HG03378 (cell line): ENCODE data around the gene HSPB7.
"Not testable (repeated sequence)": the region's sequence is repeated elsewhere in the genome, so short reads cannot be mapped to it uniquely, and the experiment has no call there.

Experiments used
- ATAC-seq: cut with Tn5 transposase; IDR thresholded peaks from one replicate; pipeline ENCODE4 v1.9.1; 2021; ENCODE audit warnings: mild to moderate bottlenecking, moderate library complexity; ENCODE audit not compliant: unreplicated experiment

The HSPB7 gene

DNA sequence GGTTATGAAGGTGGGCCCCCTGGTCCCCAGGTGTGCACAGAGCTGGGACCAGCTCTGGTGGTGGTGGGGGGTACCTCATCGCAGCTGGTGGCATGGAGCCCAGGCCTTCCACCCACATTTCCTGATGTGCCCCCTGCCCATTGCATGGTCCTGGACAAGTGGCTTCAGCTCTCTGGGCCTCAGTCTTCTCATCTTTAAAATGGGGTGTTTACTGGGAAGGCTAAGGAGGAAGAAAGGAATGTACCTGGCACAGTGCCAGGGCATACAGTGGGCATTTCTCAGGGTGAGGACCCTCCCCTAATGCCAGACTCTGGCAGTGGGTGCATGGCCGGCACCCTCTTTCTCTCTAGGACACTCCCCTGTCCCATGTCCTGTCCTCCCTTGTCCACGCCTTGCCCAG lies 33.2 kb upstream of the HSPB7 start:
- no peak for ATAC-seq

DNA sequence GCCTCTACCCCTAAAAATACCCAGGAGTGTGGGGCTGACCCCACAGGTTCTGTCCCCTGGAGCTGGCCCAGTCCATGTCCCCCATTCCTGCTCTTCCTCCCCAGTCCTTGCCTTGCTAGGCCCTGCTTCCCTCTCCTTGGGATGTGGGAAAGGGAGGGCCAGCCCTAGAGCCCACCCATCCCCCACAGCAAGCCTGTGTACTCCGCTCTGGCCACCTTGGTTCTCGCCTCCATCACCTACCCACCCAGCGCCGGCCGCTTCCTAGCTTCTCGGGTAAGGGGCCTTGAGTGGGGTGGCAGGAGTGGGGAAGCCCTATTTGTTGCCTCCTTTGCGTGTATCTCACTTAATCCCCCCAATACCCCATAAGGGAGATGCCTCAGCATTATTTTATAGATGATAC lies 32.5 kb upstream of the HSPB7 start:
- no peak for ATAC-seq

DNA sequence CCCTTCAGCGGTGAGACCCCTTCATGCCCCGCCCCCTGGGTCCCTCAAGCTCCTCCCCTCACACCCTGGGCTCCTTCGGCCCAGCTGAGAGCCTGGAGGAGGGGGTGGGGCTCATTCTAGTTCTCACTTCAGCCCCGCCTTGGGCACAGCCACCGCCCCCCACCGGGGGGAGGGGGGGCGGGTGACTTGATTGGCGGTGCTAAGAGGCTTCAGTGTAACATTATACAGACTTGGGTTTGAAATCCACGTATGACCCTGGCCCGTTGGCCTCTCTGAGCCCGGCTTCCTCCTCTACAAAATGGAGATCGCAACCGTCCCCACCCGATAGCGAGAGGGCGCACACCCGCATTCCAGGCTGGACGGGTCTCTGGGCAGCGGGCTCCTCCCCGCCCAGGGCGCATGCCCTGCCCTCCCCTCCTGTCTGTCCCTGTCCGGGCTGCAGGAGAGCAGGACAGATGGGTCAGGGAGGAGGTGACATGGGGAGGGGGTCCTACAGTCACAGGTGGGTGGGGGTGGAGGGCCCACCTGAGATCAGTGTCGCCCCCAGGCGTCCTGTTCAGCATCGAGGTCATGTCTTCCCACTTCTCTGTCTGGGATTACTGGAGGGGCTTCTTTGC lies 30.8 kb upstream of the HSPB7 start:
- ATAC-seq, result no peak

DNA sequence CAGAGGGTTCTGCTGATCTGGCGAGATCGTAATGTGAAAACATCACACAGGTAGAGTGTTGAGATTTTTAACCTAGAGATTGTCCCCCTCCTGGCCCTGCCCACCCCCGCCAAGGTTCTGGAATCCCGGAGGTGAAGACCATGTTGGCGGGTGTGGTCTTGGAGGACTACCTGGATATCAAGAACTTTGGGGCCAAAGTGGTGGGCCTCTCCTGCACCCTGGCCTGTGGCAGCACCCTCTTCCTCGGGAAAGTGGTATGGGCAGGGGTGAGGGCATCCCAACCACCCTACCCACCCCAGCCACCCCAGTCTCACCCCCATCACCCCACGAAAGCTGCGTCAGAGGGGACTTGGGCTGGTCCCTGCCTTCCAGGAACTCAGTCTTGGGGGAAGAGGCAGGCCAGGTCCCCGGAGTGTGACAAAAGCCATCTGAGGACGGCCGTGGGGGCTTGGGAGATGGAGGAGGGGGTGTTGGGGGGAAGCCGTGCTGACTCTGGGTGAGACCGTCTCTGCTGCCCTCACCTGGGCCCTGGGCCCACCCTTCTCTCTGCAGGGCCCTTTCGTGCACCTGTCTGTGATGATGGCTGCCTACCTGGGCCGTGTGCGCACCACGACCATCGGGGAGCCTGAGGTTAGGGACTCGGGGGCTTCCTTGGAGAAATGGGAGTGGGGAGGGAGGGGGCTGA lies 30.1 kb upstream of the HSPB7 start:
- no peak for ATAC-seq

DNA sequence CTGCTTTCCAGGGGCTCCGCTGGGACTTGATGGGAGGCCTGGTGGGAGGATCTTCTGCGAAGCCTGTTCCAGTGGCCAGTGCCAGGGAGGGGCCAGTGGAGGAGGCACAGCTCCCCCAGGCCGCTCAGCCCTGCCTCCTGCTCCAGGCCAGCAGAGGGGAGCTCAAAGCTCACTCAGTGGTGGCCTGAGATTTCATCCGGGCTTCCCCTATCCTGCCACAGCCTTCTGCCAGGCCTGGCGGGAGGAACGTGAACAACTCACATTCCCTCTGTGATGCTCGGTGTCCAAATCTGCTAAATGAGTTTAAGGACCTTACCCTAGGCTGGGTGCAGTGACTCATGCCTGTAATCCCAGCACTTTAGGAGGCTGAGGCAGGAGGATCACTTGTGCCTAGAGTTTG lies 29.0 kb upstream of the HSPB7 start:
- ATAC-seq, result no peak

DNA sequence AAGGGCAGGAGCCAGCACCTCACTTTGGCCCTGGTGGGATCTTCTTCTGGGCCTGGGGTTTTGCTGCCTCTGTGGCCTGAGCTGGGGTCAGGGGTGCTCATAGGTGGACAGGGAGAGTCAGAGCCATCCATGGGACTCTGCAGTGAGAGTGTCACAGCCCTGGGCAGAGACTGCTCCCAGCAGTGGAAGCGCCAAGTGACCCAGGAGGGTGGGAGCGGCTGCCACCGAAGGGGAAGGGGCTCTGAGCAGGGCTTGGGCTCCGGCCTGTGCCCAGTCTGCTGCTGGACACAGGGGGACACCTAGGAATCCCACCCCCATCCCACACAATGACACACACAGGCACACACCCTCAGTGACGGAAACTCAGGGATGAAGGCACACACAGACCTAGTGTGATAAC lies 26.1 kb upstream of the HSPB7 start:
- ATAC-seq, result no peak

DNA sequence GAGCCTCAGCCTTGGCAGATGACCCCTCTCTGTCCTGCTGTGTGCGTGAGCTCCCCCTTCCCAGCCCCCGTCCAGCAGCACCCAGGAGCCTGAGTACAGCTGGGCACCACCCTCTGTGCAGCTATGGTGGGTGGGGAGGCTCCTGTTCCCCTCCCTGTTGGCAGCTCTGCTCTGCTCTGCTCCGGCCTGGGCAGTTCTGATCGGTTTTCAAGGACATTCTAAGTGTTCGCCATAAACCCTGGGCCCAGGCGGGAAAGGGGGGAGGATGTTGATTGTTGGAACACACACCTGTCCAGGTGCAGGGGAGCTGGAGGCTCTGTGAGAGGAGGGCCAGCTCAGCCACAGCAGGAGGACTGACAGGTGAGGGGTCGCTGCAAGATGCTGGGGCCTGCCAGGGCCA lies 25.7 kb upstream of the HSPB7 start, which contains the start of gene CLCNKB:
Gene CLCNKB, plus strand, starts transcription at position 262 of the 400 bp plus-strand sequence. CDS start 711 bp downstream, outside the sequence.
- no peak for ATAC-seq

DNA sequence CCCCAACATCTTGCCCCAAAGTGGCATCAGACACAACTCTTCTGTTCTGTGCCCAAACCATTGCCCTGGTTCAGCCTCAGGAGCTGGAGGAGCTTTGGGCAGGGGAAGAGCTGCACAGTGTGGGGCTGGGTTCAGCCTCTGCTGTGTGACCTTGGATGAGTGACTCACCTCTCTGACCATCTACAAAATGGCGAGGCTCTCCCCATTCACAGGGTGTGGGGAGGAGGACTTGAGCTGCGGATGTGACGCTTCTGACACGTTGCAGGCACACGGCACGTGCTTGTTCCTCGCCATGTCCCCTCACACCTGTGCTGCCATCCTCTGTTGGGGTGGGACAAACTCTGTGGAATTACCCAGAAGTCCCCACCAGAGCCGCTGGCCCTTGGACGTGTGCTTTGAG lies 24.8 kb upstream of the HSPB7 start:
- not testable (repeated sequence) for ATAC-seq

DNA sequence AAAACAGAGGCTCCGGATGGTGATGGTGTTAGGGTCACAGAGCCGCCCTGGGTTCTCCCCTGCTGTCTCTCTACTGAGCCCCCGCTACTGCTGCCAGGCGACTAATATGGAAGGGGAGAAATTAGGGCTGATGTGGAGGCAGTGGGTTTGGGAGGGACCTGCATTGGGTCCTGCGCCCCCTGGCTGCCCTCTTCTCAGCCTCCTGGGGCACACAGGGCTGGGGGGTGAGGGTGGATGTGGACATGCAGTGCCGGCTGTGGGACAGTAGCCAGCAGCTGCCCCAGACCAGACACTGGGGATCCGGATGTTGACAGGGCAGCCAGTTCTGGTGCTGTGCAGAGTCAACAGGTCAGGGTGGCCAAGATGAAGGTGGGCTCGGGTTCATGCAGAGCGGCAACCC lies 24.3 kb upstream of the HSPB7 start:
- ATAC-seq, result no peak

DNA sequence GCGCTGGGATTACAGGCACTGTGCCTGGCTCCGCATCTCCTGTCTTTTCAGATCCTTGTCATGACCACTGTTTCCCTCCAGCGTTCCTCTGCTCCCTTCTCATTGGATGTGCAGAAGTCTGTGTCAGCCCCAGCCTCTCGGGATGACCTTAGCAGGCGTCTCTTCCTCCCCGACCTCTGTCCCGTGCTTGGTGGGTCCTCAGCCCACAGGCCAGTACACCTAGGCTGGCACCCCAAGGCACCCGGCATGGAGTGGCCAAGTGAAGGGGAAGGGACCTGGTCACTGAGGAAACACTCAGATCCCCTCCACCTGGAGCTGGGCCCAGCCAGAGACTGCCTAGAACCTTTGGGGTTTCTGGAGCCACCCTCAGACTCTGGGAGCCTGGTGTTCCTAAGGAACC lies 23.4 kb upstream of the HSPB7 start:
- ATAC-seq, result no peak

DNA sequence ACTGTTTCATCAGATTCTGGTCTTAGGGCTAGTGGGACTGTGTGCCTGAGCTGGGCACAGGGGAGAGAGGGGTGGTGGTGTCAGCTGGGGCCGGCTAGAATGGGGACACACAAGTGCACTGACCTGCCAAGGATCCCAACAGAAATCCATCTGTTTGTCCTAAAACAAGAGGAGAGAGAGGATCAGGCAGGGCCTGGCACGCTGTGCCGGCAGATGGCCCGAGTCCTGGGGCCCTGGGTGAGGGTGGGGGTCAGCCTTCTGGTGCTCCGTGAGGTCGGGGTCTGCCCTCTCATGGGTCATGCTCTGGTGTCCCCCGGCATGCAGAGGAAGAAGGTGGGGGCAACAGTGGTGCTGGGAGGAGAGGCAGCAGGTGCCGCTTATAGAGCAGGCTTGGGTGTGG lies 22.0 kb upstream of the HSPB7 start:
- not testable (repeated sequence) for ATAC-seq

DNA sequence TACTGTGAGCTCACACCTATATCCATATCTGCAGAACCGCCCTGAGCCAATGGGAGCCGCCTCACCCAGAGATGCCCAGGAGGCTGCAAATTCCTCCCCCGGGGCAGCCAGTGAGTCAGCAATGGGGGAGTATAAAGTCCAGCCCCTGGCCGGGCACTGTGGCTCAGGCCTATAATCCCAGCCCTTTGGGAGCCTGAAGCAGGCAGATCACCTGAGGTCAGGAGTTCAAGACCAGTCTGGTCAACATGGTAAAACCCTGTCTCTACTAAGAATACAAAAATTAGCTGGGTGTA lies 20.7 kb upstream of the HSPB7 start:
- ATAC-seq, result no peak

DNA sequence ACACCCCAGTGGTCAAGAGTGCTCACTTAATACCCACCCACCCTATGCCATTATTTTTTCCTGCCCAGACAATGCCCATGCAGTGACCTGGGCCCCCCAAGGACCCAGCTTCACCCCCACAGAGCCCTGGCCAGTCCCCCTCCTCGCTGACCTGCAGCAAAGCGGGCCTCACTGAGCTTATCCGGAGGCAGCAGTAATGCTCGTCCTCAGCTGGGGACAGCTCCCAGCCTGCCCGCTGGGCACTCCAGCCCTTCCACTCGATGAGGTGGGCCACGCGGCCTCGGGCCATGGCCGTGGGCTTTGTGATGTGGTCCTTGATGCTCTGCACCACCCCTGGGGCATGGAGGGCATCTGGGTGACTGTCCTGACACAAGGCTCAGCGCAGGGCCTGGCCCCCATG lies 18.6 kb upstream of the HSPB7 start:
- not testable (repeated sequence) for ATAC-seq

DNA sequence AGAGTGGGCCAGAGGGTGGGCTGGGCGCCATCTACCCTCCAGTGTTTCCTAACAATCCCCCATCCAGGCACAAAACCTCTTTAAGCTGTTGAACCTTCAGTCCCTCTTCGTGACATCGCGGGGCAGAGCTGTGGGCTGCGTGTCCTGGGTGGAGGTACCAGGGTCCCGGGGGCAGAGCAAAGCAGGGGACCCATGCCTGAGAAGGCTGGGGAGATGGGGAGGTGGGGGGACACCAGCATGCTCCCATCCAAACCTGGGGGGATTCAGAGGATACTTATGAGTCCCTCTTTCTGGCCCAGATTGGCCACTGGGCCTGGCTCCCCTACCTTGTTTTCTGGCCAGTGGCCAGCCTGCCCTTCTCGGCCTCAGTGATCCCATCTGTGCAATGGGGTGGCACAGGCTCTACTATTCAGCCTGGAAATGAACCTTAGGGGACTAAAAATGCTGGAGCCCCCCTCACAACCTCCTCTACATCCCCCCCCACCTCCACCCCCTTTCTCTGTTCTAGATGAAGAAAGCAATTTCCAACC lies 15.3 kb upstream of the HSPB7 start:
- not testable (repeated sequence) for ATAC-seq

DNA sequence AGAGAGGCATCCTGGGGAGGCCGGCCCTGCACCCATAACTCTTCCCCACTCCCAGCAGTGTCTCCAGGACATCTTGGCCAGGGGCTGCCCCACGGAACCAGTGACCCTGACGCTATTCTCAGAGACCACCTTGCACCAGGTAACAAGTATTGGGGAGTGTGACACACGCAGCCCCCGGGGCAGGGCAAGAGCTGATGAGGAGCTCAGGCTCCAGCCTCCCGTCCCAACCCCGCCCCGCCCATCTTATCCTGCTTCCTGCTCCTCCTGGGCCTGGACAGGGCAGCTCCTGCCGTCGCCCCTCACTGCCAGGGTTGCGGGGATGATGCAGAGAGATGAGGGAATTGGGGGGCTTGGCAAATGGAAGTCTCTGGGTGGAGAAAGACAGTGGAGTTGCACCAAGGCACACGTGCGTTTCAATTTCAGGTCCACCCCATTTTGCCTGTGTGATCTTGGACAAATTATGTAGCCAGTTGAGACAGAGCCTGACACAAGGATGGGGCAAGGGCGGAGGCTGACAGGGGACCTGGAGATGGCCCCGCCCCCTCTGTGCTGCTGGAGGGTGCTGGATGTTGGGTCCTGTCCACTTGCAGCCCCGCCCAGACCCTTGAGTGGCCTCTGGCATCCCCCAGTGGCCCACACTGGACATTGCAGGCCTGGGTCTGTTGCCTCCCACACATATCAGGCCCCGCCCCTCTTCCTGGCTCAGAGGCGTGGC lies 14.7 kb upstream of the HSPB7 start:
- ATAC-seq, result no peak

DNA sequence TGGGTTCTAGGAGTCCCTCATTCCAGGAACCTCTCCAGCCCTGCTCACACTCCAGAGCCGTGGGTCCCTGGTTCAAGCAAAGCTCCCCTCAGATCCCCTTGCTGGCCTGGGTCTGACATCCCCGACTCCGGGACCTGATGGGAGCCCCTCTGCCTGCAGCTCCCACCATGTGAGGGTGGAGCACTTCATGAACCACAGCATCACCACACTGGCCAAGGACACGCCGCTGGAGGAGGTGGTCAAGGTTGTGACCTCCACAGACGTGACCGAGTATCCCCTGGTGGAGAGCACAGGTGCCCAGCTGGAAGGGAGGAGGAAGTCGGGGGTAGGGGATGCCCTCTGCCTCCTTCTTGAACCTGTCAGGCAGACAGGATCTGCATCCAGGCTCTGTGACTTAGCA lies 13.7 kb upstream of the HSPB7 start:
- no peak for ATAC-seq

DNA sequence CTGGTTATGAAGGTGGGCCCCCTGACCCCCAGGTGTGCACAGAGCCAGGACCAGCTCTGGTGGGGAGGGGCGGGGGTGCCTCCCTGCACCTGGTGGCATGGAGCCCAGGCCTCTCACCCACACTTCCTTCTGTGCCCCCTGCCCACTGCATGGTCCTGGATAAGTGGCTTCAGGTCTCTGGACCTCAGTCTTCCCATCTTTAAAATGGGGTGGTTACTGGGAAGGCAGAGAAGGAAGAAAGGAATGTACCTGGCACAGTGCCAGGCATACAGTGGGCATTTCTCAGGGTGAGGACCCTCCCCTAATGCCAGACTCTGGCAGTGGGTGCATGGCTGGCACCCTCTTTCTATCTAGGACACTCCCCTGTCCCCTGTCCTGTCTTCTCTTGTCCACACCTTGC lies 11.4 kb upstream of the HSPB7 start:
- no peak for ATAC-seq

DNA sequence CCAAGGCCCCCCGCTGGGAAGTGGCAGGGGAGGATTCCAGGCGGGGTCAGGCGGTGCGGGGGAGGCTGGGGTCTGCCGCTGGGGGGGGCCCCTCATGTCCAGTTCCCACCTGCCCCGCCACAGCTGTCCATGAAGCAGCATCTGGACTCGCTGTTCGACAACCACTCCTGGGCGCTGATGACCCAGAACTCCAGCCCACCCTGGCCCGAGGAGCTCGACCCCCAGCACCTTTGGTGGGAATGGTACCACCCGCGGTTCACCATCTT lies 11.1 kb upstream of the HSPB7 start:
- ATAC-seq, result not testable (repeated sequence)

DNA sequence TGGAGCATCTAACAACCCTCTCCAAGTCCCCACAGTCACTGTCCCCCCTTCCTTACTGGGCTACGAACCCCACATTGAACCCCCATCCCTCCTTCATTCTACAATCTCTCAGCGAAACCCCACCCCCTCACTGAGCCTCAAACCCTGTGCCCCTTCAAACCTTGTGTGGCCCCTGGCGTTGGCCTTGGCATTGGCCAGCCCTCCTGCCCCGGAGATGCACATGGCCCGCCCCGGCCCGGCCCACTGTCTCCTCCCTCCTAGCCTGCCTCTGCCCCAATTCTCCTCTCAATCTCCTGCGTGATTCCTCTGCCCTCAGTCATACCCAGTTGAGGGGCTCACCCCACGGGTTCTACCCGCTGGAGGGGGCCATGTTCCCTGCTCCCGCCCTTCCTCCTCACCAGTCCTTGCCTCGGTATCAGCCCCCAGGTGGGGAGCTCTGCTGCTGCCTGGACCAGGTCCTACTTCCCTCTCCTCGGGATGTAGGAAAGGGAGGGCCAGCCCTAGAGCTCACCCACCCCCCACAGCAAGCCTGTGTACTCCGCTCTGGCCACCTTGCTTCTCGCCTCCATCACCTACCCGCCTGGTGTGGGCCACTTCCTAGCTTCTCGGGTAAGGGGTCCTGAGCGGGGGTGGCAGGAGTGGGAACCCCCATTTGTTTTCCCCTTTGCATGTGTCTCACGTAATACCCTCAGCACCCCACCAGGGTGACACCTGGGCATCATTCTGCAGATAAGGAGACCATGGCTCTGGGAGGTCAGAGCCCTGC lies 10.6 kb upstream of the HSPB7 start:
- no peak for ATAC-seq

DNA sequence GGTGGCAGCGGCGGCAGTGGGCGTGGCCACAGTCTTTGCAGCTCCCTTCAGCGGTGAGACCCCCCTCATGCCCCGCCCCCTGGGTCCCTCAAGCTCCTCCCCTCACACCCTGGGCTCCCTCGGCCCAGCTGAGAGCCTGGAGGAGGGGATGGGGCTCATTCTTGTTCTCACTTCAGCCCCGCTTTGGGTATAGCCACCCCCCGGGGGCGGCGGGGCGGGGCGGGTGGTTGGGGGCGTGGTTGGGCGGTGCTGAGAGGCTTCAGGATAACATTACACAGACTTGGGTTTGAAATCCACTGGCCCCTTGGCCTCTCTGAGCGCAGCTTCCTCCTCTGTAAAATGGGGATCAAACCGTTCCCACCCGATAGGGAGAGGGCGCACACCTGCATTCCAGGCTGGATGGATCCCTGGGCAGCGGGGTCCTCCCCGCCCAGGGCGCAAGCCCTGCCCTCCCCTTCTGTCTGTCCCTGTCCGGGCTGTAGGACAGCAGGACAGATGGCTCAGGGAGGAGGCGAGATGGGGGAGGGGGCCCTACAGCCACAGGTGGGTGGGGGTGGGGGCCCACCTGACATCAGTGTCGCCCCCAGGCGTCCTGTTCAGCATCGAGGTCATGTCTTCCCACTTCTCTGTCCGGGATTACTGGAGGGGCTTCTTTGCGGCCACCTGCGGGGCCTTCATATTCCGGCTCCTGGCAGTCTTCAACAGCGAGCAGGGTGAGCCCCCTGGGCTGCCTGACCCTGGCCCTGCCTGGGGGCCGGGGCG lies 9.1 kb upstream of the HSPB7 start:
- no peak for ATAC-seq

DNA sequence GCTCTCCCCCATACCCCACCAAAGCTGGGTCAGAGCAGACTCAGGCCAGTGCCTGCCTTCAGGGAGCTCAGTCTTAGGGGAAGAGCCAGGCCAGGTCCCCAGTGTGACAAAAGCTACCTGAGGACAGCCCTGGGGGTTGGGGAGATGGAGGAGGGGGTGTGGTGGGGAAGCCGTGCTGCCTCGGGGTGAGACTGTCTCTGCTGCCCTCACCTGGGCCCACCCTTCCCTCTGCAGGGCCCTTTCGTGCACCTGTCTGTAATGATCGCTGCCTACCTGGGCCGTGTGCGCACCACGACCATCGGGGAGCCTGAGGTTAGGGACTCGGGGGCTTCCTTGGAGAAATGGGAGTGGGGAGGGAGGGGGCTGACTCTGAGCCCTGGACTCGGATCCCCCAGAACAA lies 8.5 kb upstream of the HSPB7 start:
- ATAC-seq, result not testable (repeated sequence)
